B cell (primary cell): ENCODE measurements around the gene IVL. TPM values are rescaled to one million over a fixed set of nuclear protein-coding genes. Genes with fewer than 3 reads are reported as not detected.

Experiments
- ATAC-seq: fragments of 200-7000 bp; cut with Tn5 transposase; one replicate; pipeline ENCODE4 v1.10.0; 2021; ENCODE audit warnings: low read depth, mild to moderate bottlenecking, moderate number of reproducible peaks, moderate library complexity
- CTCF ChIA-PET: fragments of 350-600 bp; sonication (Branson Sonifier 250); formaldehyde crosslinking; loops from one replicate; lab custom pipeline; 2021; ENCODE audit warnings: antibody characterized with exemption, inconsistent platforms; lab: Charles Lee
- POLR2A ChIA-PET: fragments of 350-600 bp; sonication (Branson Sonifier 250); formaldehyde crosslinking; loops from one replicate; lab custom pipeline; 2021; ENCODE audit warnings: antibody characterized with exemption; lab: Charles Lee
- DNase-seq: peaks from one replicate; pipeline ENCODE4 v3.0.0; 2013
- H2AFZ ChIP-seq: 2 replicates; pipeline ENCODE4 v1.6.1; 2012; ENCODE audit warnings: mild to moderate bottlenecking, low read depth, low read length; ENCODE audit not compliant: insufficient read depth, poor library complexity, severe bottlenecking
- H3K27ac ChIP-seq, 2 donors: 1 replicate in 1 of 2; 2 replicates in 1 of 2; pipeline ENCODE4 v1.5.1; 2012 to 2013; ENCODE audit warnings: low read length in 2 of 2, mild to moderate bottlenecking in 2 of 2, moderate library complexity in 1 of 2
- H3K27me3 ChIP-seq, 4 experiments: fragments of 200-600 bp in 1 of 4; sonication (generic) in 1 of 4; replicated peaks in 1 of 4; 1 replicate in 2 of 4; 2 replicates in 2 of 4; pipeline versions ENCODE4 v1.6.1 to v1.7.0; 2013 to 2016; ENCODE audit warnings: low read length in 3 of 4, mild to moderate bottlenecking in 2 of 4, mixed read lengths in 1 of 4, moderate library complexity in 1 of 4; ENCODE audit not compliant: insufficient read depth in 4 of 4, control insufficient read depth in 3 of 4; ENCODE audit errors: control extremely low read depth in 1 of 4
- H3K36me3 ChIP-seq, 2 experiments: replicated peaks in 1 of 2; 1 replicate in 1 of 2; 2 replicates in 1 of 2; pipeline versions ENCODE4 v1.6.1 to v1.7.1; 2013; ENCODE audit warnings: low read length in 1 of 2; ENCODE audit not compliant: insufficient read depth in 2 of 2, control insufficient read depth in 1 of 2; ENCODE audit errors: control extremely low read depth in 1 of 2, extremely low read depth in 1 of 2
- H3K4me1 ChIP-seq, 2 donors: fragments of 200-600 bp in 1 of 2; sonication (generic) in 1 of 2; 1 replicate in 1 of 2; 2 replicates in 1 of 2; pipeline versions ENCODE4 v1.5.1 to v1.6.1; 2013 to 2017; ENCODE audit warnings: low read length in 2 of 2; ENCODE audit not compliant: control insufficient read depth in 2 of 2, insufficient read depth in 2 of 2
- H3K4me2 ChIP-seq: replicated peaks from 2 replicates; pipeline ENCODE3; 2012; ENCODE audit warnings: mild to moderate bottlenecking, low read depth, low read length; ENCODE audit not compliant: poor library complexity, severe bottlenecking
- H3K4me3 ChIP-seq, 5 experiments: fragments of 200-600 bp in 1 of 5; sonication (generic) in 1 of 5; 1 replicate in 3 of 5; 2 replicates in 2 of 5; pipeline versions ENCODE4 v1.5.1 to v1.7.0; 2011 to 2016; ENCODE audit warnings: low read length in 4 of 5, mild to moderate bottlenecking in 4 of 5, low read depth in 2 of 5, control low read depth in 1 of 5, moderate library complexity in 1 of 5; ENCODE audit not compliant: insufficient read depth in 1 of 5; ENCODE audit errors: control extremely low read depth in 1 of 5, extremely low read depth in 1 of 5
- H3K79me2 ChIP-seq: fragments of 200-600 bp; sonication (generic); one replicate; pipeline ENCODE4 v1.6.0; 2016; ENCODE audit warnings: low read length; ENCODE audit not compliant: control insufficient read depth, insufficient read depth
- H3K9ac ChIP-seq: fragments of 200-600 bp; sonication (generic); 2 replicates; pipeline ENCODE4 v1.6.1; 2017; ENCODE audit warnings: mild to moderate bottlenecking, low read length, moderate library complexity
- H3K9me3 ChIP-seq, 3 donors: one replicate each; pipeline versions ENCODE4 v1.6.1 to v1.7.1; 2013; ENCODE audit warnings: low read length in 2 of 3; ENCODE audit not compliant: control insufficient read depth in 2 of 3, insufficient read depth in 1 of 3; ENCODE audit errors: control extremely low read depth in 1 of 3
- H4K20me1 ChIP-seq: 2 replicates; pipeline ENCODE4 v1.6.0; 2012; ENCODE audit warnings: mild to moderate bottlenecking, low read length; ENCODE audit not compliant: insufficient read depth, control insufficient read depth, poor library complexity, severe bottlenecking
- H3K27ac Mint-ChIP-seq: one replicate; pipeline ENCODE4 v1.8.0; 2021; ENCODE audit warnings: mixed read lengths
- H3K27me3 Mint-ChIP-seq: one replicate; pipeline ENCODE4 v1.8.0; 2021; ENCODE audit warnings: mixed read lengths
- H3K4me1 Mint-ChIP-seq: one replicate; pipeline ENCODE4 v1.8.0; 2021; ENCODE audit warnings: mixed read lengths
- H3K4me3 Mint-ChIP-seq: one replicate; pipeline ENCODE4 v1.8.0; 2021; ENCODE audit warnings: mixed read lengths
- H3K9me3 Mint-ChIP-seq: one replicate; pipeline ENCODE4 v1.8.0; 2022; ENCODE audit warnings: mixed read lengths; ENCODE audit not compliant: insufficient read depth
- CTCF ChIP-seq: fragments of 200-600 bp; IDR thresholded peaks from one replicate; pipeline ENCODE4 v1.8.0; 2022; ENCODE audit warnings: antibody characterized with exemption, mild to moderate bottlenecking
- EZH2 ChIP-seq: IDR thresholded peaks from 2 replicates; pipeline ENCODE4 v1.6.1; 2012; ENCODE audit warnings: borderline replicate concordance, low read depth, mild to moderate bottlenecking, moderate library complexity, low read length; ENCODE audit not compliant: insufficient read depth, poor library complexity, severe bottlenecking
- WGBS: methylation state at CpG from one replicate; pipeline ENCODE4 v1.1.5; 2013; ENCODE audit warnings: missing lambda C conversion rate; ENCODE audit not compliant: insufficient coverage; 5-methylcytosine and 5-hydroxymethylcytosine counted together
- intact Hi-C: fragments of 100-400 bp; cut with micrococcal nuclease; formaldehyde crosslinking; loops from one replicate; pipeline ENCODE4 v1.10.0; 2022
- polyA plus RNA-seq: library from polyadenylated mRNA; depleted of rRNA; stranded (reverse); fragments of >200 nt; gene quantifications from 2 replicates; pipeline ENCODE4 v1.2.3, GENCODE V29; 2012
- total RNA-seq, 2 donors: library from RNA; stranded (reverse); fragments of 120-200 nt in 1 of 2; gene quantifications; 1 replicate in 1 of 2; 2 replicates in 1 of 2; pipeline versions ENCODE4 v1.2.3 to v1.2.4, GENCODE V29; 2013 to 2022

Gene IVL
- total and polyA plus RNA-seq, 2 donors (not counting 1 experiment from before 2014, with no cell fraction given) = not detected

DNA sequence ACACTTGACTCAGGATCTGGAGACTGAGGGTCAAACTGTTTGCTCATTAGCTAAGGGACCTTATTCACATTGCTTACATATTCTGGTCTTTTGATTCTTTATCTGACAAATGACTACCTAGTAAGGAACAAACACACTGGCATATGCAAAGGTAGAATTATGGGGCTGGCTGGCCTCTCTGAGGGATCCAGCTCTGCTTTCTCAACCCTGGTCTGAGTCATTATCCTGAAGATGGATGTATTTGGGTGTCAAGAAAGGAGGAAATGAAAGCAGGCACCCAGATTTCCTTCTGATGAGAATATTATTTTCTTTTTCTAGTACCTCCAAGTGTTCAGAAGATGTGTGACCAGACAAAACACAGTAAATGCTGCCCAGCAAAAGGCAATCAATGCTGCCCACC, 24.3 kb upstream of the IVL start:
- Mint-ChIP-seq H3K4me3 (no peak overlapping the region), H3K27ac (no peak overlapping the region), H3K9me3 (no peaks in the 10 kb centered on the region), H3K4me1 (peaks cover 2% of the 10 kb centered on the region), H3K27me3 (peaks cover 4% of the 10 kb centered on the region)
- POLR2A ChIA-PET = no interaction called here
- TF ChIP-seq EZH2 (no peak), CTCF (no peak)
- CTCF ChIA-PET = interaction anchor here (1.6 kb wide), 1 partner anchor 12 kb away, joined by 3 read pairs; no protein-coding TSS in a partner anchor
- no peaks in the 10 kb centered on the region for H3K4me1 ChIP-seq
- no peaks in the 10 kb centered on the region for H3K9me3 ChIP-seq
- H3K27ac ChIP-seq = no peak overlapping the region
- H3K79me2 ChIP-seq = no peaks in the 10 kb centered on the region
- no peak overlapping the region for H2AFZ ChIP-seq
- H3K36me3 ChIP-seq = no peaks in the 10 kb centered on the region
- DNase-seq (no peak), ATAC-seq (no peak)
- intact Hi-C loops = no loop called here
- H3K9ac ChIP-seq = no peak overlapping the region
- H3K27me3 ChIP-seq = no peaks in the 10 kb centered on the region
- no peak overlapping the region for H3K4me2 ChIP-seq
- no peak overlapping the region for H3K4me3 ChIP-seq
- no peaks in the 10 kb centered on the region for H4K20me1 ChIP-seq

DNA sequence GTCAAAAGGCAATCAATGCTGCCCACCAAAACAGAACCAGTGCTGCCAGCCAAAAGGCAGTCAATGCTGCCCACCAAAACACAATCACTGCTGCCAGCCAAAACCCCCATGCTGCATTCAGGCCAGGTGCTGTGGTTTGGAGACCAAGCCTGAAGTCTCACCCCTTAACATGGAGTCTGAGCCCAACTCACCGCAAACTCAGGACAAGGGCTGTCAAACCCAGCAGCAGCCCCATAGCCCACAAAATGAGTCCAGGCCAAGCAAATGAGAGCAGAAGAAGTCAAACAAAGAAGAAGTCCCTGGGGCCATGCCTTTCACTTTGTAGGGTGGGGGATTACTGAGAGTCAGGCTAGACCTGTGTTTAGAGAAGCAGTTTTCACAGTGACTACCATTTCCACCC, 23.8 kb upstream of the IVL start:
- Histone ChIP-seq H3K9ac (no peak overlapping the region), H3K36me3 (no peaks in the 10 kb centered on the region), H3K4me1 (no peaks in the 10 kb centered on the region), H3K27me3 (no peaks in the 10 kb centered on the region), H3K27ac (no peak overlapping the region), H2AFZ (no peak overlapping the region), H4K20me1 (no peaks in the 10 kb centered on the region), H3K9me3 (no peaks in the 10 kb centered on the region), H3K4me2 (no peak overlapping the region), H3K79me2 (no peaks in the 10 kb centered on the region), H3K4me3 (no peak overlapping the region)
- WGBS = 86% methylated on average over 1 of the region's 1 CpG
- H3K4me3 Mint-ChIP-seq = no peak overlapping the region
- peaks cover 4% of the 10 kb centered on the region for H3K27me3 Mint-ChIP-seq
- POLR2A ChIA-PET = no interaction called here
- no peak for DNase-seq
- H3K27ac Mint-ChIP-seq = no peak overlapping the region
- no peaks in the 10 kb centered on the region for H3K9me3 Mint-ChIP-seq
- CTCF ChIA-PET = interaction anchor here (1.6 kb wide), 1 partner anchor 12 kb away, joined by 3 read pairs; no protein-coding TSS in a partner anchor
- peaks cover 2% of the 10 kb centered on the region for H3K4me1 Mint-ChIP-seq
- TF ChIP-seq CTCF = no peak
- TF ChIP-seq EZH2 = no peak
- intact Hi-C loops = no loop called here
- ATAC-seq = no peak
